SU-DHL-6 (cell line): Measurements from ENCODE around the gene C8G.

Experiments
- H2AFZ ChIP-seq: fragments of 200-600 bp; sonication (generic); 2 replicates; pipeline ENCODE4 v1.6.1; 2014; ENCODE audit warnings: low read depth, mild to moderate bottlenecking, moderate library complexity, mixed read lengths, antibody characterized with exemption, low read length; ENCODE audit not compliant: severe bottlenecking
- H3F3A ChIP-seq: fragments of 200-600 bp; shearing (Covaris generic); 2 replicates; pipeline ENCODE4 v1.6.0; 2016; ENCODE audit warnings: antibody characterized with exemption, mild to moderate bottlenecking; ENCODE audit not compliant: insufficient read depth
- H3K27ac ChIP-seq: fragments of 200-600 bp; sonication (generic); 2 replicates; pipeline ENCODE4 v1.5.1; 2016; ENCODE audit warnings: low read depth, mild to moderate bottlenecking, low read length, moderate library complexity, mixed read lengths
- H3K27me3 ChIP-seq: fragments of 200-600 bp; sonication (generic), shearing (Covaris generic); 2 replicates; pipeline ENCODE4 v1.6.0; 2014; ENCODE audit warnings: mild to moderate bottlenecking, low read length
- H3K36me3 ChIP-seq: fragments of 200-600 bp; sonication (generic); 2 replicates; pipeline ENCODE4 v1.6.1; 2014; ENCODE audit warnings: mild to moderate bottlenecking, low read length, mixed read lengths
- H3K4me2 ChIP-seq: fragments of 300-600, 200-600 bp; shearing (Covaris generic), sonication (generic); 2 replicates; pipeline ENCODE4 v1.6.0; 2014; ENCODE audit warnings: low read length, low read depth, mild to moderate bottlenecking; ENCODE audit not compliant: poor library complexity, severe bottlenecking
- H3K4me3 ChIP-seq: fragments of 200-600 bp; sonication (generic); 2 replicates; pipeline ENCODE4 v1.5.1; 2014; ENCODE audit warnings: antibody characterized with exemption, low read length, mild to moderate bottlenecking, mixed read lengths; ENCODE audit not compliant: insufficient read depth, poor library complexity, severe bottlenecking
- H3K79me2 ChIP-seq: fragments of 200-600 bp; sonication (generic); 2 replicates; pipeline ENCODE4 v1.6.1; 2014; ENCODE audit warnings: mild to moderate bottlenecking, low read length, moderate library complexity; ENCODE audit not compliant: insufficient read depth
- H3K9ac ChIP-seq: fragments of 200-600 bp; sonication (generic); 2 replicates; pipeline ENCODE4 v1.7.0; 2014; ENCODE audit warnings: mild to moderate bottlenecking, low read length
- H3K9me2 ChIP-seq: fragments of 200-600 bp; sonication (generic); replicated peaks from 2 replicates; pipeline ENCODE4 v1.6.1; 2014; ENCODE audit warnings: low read length; ENCODE audit not compliant: insufficient read depth
- H3K9me3 ChIP-seq: fragments of 200-600 bp; sonication (generic); 2 replicates; pipeline ENCODE4 v1.6.1; 2014; ENCODE audit warnings: low read length, mixed read lengths; ENCODE audit not compliant: insufficient read depth
- H4K20me1 ChIP-seq: fragments of 200-600 bp; sonication (generic); 2 replicates; pipeline ENCODE4 v1.6.1; 2014; ENCODE audit warnings: low read depth, mild to moderate bottlenecking, antibody characterized with exemption, low read length, moderate library complexity, mixed read lengths
- CTCF ChIP-seq: fragments of 200-600 bp; sonication (generic); IDR thresholded peaks from one replicate; pipeline ENCODE4 v1.5.1; 2017; ENCODE audit warnings: antibody characterized with exemption, mild to moderate bottlenecking, low read length, moderate library complexity; ENCODE audit not compliant: insufficient read depth, poor library complexity, severe bottlenecking
- EZH2phosphoT487 ChIP-seq: fragments of 200-600 bp; sonication (generic), shearing (Covaris generic); conservative IDR thresholded peaks from 2 replicates; pipeline ENCODE4 v1.6.1; 2018; ENCODE audit warnings: mild to moderate bottlenecking, antibody characterized with exemption, low read length, moderate library complexity, mixed read lengths

The C8G gene

DNA sequence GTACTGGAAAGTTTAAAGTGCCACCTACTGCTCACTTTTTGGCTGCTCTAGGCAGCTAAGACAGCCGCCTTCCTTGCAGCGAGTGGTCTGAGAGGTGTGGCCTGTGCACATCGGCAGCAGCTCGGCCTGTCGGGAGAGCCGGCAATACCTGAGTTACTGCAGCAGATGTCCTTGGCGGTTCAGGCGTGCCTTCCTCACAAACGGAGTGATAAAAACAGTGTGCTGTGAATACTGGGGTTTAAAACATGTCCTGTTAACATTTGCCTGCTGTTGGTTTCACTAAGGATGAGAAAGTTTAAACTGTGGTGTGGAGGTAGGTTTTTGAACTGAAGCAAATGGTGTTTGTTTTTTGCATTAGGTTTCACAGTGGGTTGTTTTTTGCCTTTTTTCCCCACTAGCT is 45.8 kb upstream of the C8G start:
- Histone ChIP-seq H4K20me1 (no peaks in the 10 kb centered on the region), H3K79me2 (peaks cover 35% of the 10 kb centered on the region), H3K27me3 (no peaks in the 10 kb centered on the region), H3K9me3 (no peaks in the 10 kb centered on the region), H3K27ac (no peak overlapping the region), H3K36me3 (no peaks in the 10 kb centered on the region; the same call in 1 of the 2 replicates), H3K9ac (no peak overlapping the region), H3K4me2 (no peak overlapping the region), H3F3A (no peaks in the 10 kb centered on the region), H3K4me3 (no peak overlapping the region), H2AFZ (no peak overlapping the region), H3K9me2 (no peaks in the 10 kb centered on the region)
- no peak for TF ChIP-seq EZH2phosphoT487
- TF ChIP-seq CTCF, result no peak

DNA sequence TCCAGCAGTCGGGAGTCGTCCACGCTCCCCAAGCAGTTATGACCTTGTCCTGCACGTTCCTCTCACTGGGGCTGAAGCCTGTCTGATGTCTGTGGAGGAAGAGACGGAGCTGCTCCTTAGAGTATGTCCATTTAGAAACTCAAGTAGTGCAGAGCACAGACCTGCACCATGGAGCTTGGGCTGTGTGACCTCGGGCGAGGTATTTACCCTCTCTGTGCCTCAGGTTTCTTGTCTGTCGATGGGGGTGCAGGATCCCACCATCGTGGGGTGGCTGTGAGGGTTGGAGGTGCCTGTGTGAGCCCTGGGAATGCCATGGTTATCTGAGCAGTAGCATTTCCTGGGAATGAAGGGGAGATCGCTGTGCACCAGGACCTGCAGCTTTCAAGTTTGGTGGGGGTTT is 44.5 kb upstream of the C8G start:
- H3K27me3 ChIP-seq, result no peaks in the 10 kb centered on the region
- no peak for TF ChIP-seq CTCF
- no peak for TF ChIP-seq EZH2phosphoT487
- peaks cover 21% of the 10 kb centered on the region for H3K79me2 ChIP-seq
- no peak overlapping the region for H3K27ac ChIP-seq
- H3K4me3 ChIP-seq, result no peak overlapping the region
- H3K36me3 ChIP-seq, result no peaks in the 10 kb centered on the region; the same call in 1 of the 2 replicates
- H3K4me2 ChIP-seq, result no peak overlapping the region
- H2AFZ ChIP-seq, result no peak overlapping the region
- no peaks in the 10 kb centered on the region for H4K20me1 ChIP-seq
- no peak overlapping the region for H3K9ac ChIP-seq
- no peaks in the 10 kb centered on the region for H3F3A ChIP-seq
- H3K9me2 ChIP-seq, result no peaks in the 10 kb centered on the region
- H3K9me3 ChIP-seq, result no peaks in the 10 kb centered on the region

GRCh38 chr9:136900988-136901515 is 44.0 kb upstream of the C8G start:
- H3K9ac ChIP-seq, result no peak overlapping the region
- TF ChIP-seq EZH2phosphoT487, result no peak
- TF ChIP-seq CTCF, result no peak
- no peaks in the 10 kb centered on the region for H3K27me3 ChIP-seq
- H2AFZ ChIP-seq, result no peak overlapping the region
- no peaks in the 10 kb centered on the region for H3K9me3 ChIP-seq
- peaks cover 16% of the 10 kb centered on the region for H3K79me2 ChIP-seq
- no peaks in the 10 kb centered on the region for H3F3A ChIP-seq
- no peaks in the 10 kb centered on the region for H3K9me2 ChIP-seq
- no peaks in the 10 kb centered on the region for H4K20me1 ChIP-seq
- no peak overlapping the region for H3K4me3 ChIP-seq
- H3K36me3 ChIP-seq, result peaks cover 1% of the 10 kb centered on the region; the same call in 1 of the 2 replicates
- no peak overlapping the region for H3K27ac ChIP-seq
- H3K4me2 ChIP-seq, result no peak overlapping the region
